Cardiac fibroblast (primary cell): Measurements from ENCODE around the gene IL22RA2.

ENCODE experiments used
- DNase-seq, 2 donors: peaks; one replicate each; pipeline versions ENCODE4 v3.0.0 to v3.0.0-alpha.2; 2010; ENCODE audit warnings: low read depth in 2 of 2
- H3K4me3 ChIP-seq, 2 donors: replicated peaks in 1 of 2; 1 replicate in 1 of 2; 2 replicates in 1 of 2; pipeline ENCODE4 v1.5.1; 2011; ENCODE audit warnings: low read depth in 2 of 2, low read length in 2 of 2, mild to moderate bottlenecking in 2 of 2, moderate library complexity in 1 of 2
- TF ChIP-seq, protein P1 (sequence below): IDR thresholded peaks from one replicate; pipeline ENCODE4 v1.5.1; 2011; ENCODE audit warnings: low read depth, mild to moderate bottlenecking, low read length, inconsistent platforms

IL22RA2 gene

DNA sequence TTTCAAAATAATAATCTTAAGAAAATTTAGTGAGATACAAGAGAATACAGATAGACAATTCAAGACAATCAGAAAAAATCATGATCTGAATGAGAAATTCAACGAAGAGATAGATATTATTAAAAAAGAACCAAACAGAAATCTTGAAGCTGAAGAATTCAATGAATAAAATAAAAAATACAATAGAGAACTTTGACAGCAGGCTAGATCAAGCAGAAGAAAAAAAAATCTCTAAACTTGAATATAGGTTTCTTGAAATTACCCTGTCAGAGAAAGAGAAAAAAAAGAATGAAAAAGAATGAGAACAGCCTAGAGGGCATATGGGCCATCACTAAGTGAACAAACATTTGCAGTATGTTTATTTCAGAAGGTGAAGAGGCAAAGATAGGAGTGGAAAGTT lies 39.0 kb downstream of the IL22RA2 start:
- TF ChIP-seq, protein P1, sequence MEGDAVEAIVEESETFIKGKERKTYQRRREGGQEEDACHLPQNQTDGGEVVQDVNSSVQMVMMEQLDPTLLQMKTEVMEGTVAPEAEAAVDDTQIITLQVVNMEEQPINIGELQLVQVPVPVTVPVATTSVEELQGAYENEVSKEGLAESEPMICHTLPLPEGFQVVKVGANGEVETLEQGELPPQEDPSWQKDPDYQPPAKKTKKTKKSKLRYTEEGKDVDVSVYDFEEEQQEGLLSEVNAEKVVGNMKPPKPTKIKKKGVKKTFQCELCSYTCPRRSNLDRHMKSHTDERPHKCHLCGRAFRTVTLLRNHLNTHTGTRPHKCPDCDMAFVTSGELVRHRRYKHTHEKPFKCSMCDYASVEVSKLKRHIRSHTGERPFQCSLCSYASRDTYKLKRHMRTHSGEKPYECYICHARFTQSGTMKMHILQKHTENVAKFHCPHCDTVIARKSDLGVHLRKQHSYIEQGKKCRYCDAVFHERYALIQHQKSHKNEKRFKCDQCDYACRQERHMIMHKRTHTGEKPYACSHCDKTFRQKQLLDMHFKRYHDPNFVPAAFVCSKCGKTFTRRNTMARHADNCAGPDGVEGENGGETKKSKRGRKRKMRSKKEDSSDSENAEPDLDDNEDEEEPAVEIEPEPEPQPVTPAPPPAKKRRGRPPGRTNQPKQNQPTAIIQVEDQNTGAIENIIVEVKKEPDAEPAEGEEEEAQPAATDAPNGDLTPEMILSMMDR = no peak
- H3K4me3 ChIP-seq = no peak overlapping the region
- no peak for DNase-seq

GRCh38 chr6:137133122-137133521 lies 40.3 kb downstream of the IL22RA2 start:
- no peak overlapping the region for H3K4me3 ChIP-seq
- DNase-seq = no peak
- TF ChIP-seq, protein P1 = no peak

GRCh38 chr6:137126875-137127485 lies 46.5 kb downstream of the IL22RA2 start:
- no peak for DNase-seq
- TF ChIP-seq, protein P1 = no peak
- no peak overlapping the region for H3K4me3 ChIP-seq

GRCh38 chr6:137123078-137123477 lies 50.4 kb downstream of the IL22RA2 start:
- H3K4me3 ChIP-seq = no peak overlapping the region
- no peak for DNase-seq
- TF ChIP-seq, protein P1 = no peak

DNA sequence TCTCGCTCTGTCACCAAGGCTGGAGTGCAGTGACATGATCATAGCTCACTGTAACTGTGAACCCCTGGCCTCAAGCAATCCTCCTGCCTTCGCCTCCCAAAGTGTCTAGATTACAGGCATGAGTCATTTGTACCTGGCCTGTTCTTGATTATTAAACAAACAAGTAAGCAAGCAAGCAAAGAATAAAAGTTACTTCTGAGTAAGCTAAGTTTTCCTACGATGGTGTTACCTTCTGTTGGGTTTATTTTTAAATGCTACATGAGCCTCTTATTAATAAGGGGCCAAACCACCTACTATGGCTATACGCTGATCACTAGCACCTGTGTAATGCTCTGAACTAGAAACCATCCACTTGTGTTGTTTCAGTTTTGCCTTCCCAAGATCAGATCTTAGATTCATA lies 50.8 kb downstream of the IL22RA2 start:
- no peak overlapping the region for H3K4me3 ChIP-seq
- DNase-seq = no peak
- TF ChIP-seq, protein P1 = no peak

GRCh38 chr6:137121401-137121997 lies 51.9 kb downstream of the IL22RA2 start:
- H3K4me3 ChIP-seq = no peak overlapping the region
- no peak for DNase-seq
- TF ChIP-seq, protein P1 = no peak
